IMR-90 (cell line): ENCODE measurements around the gene PRM2. TPM values are rescaled to one million over a fixed set of nuclear protein-coding genes. Genes with fewer than 3 reads are reported as not detected.

Experiments
- ATAC-seq: fragments of 200-7000 bp; cut with Tn5 transposase; 2 replicates; pipeline ENCODE4 v1.9.1; 2020; ENCODE audit warnings: low read depth, mild to moderate bottlenecking, moderate library complexity
- BruUV-seq: library from RNA; stranded (reverse); fragments of 400-500 nt; replicated peaks from 2 replicates; lab custom pipeline; 2021; lab: Mats Ljungman, UMichigan
- CTCF ChIA-PET: fragments of 300-600 bp; formaldehyde crosslinking; extraction: SDS; loops from one replicate; lab custom pipeline; 2021; ENCODE audit warnings: antibody characterized with exemption; lab: Yijun Ruan, JAX
- POLR2A ChIA-PET: fragments of 300-600 bp; sonication (Branson Sonifier 250); formaldehyde crosslinking; loops from one replicate; lab custom pipeline; 2022; ENCODE audit warnings: antibody characterized with exemption; ENCODE audit not compliant: unreplicated experiment; lab: Charles Lee
- DNase-seq: peaks from one replicate; pipeline ENCODE4 v3.0.0; 2013
- H2AFZ ChIP-seq: replicated peaks from 2 replicates; pipeline ENCODE3; 2013; ENCODE audit warnings: low read length, mild to moderate bottlenecking; ENCODE audit not compliant: poor library complexity
- H2AK5ac ChIP-seq: 2 replicates; pipeline ENCODE4 v1.6.1; 2013; ENCODE audit warnings: low read depth, low read length, inconsistent platforms
- H2AK9ac ChIP-seq: replicated peaks from 2 replicates; pipeline ENCODE3; 2013; ENCODE audit warnings: mild to moderate bottlenecking, low read depth, low read length, moderate library complexity; ENCODE audit not compliant: poor library complexity
- H2BK120ac ChIP-seq: 2 replicates; pipeline ENCODE4 v1.6.1; 2013; ENCODE audit warnings: low read depth, low read length, inconsistent platforms
- H2BK15ac ChIP-seq: 3 replicates; pipeline ENCODE4 v1.6.1; 2013; ENCODE audit warnings: low read depth, low read length, inconsistent platforms
- H2BK20ac ChIP-seq: 2 replicates; pipeline ENCODE4 v1.6.1; 2013; ENCODE audit warnings: low read depth, mild to moderate bottlenecking, inconsistent platforms, low read length, moderate library complexity
- H2BK5ac ChIP-seq: 2 replicates; pipeline ENCODE4 v1.6.1; 2013; ENCODE audit warnings: mild to moderate bottlenecking, low read depth, low read length, inconsistent platforms; ENCODE audit not compliant: poor library complexity, severe bottlenecking
- H3K14ac ChIP-seq: replicated peaks from 2 replicates; pipeline ENCODE4 v1.6.1; 2013; ENCODE audit warnings: low read depth, low read length, inconsistent platforms
- H3K18ac ChIP-seq: 2 replicates; pipeline ENCODE4 v1.6.1; 2013; ENCODE audit warnings: low read depth, low read length, control low read depth
- H3K23ac ChIP-seq: 2 replicates; pipeline ENCODE4 v1.6.1; 2013; ENCODE audit warnings: low read depth, low read length, inconsistent platforms
- H3K27ac ChIP-seq: 2 replicates; pipeline ENCODE4 v1.5.1; 2013; ENCODE audit warnings: mild to moderate bottlenecking, control low read depth, low read length; ENCODE audit not compliant: insufficient read depth
- H3K27me3 ChIP-seq: 2 replicates; pipeline ENCODE4 v1.6.1; 2013; ENCODE audit warnings: low read length; ENCODE audit not compliant: control insufficient read depth, insufficient read depth
- H3K36me3 ChIP-seq: 2 replicates; pipeline ENCODE4 v1.6.1; 2013; ENCODE audit warnings: low read length, mixed read lengths; ENCODE audit not compliant: control insufficient read depth, insufficient read depth
- H3K4ac ChIP-seq: 2 replicates; pipeline ENCODE4 v1.6.1; 2013; ENCODE audit warnings: low read depth, low read length, inconsistent platforms
- H3K4me1 ChIP-seq: 2 replicates; pipeline ENCODE4 v1.6.1; 2013; ENCODE audit warnings: low read length, mixed read lengths; ENCODE audit not compliant: control insufficient read depth, insufficient read depth
- H3K4me2 ChIP-seq: 2 replicates; pipeline ENCODE4 v1.6.1; 2013; ENCODE audit warnings: low read depth, mild to moderate bottlenecking, control low read depth, low read length, moderate library complexity
- H3K4me3 ChIP-seq: 2 replicates; pipeline ENCODE4 v1.5.1; 2013; ENCODE audit warnings: low read depth, mild to moderate bottlenecking, control low read depth, low read length, moderate library complexity; ENCODE audit not compliant: insufficient read depth
- H3K56ac ChIP-seq: 2 replicates; pipeline ENCODE4 v1.6.1; 2013; ENCODE audit warnings: low read length, inconsistent platforms; ENCODE audit not compliant: insufficient read depth; ENCODE audit errors: extremely low read depth
- H3K79me1 ChIP-seq, 2 experiments: 2 replicates each; pipeline ENCODE4 v1.6.1; 2013; ENCODE audit warnings: low read length in 2 of 2, inconsistent platforms in 1 of 2, low read depth in 1 of 2
- H3K9ac ChIP-seq: 2 replicates; pipeline ENCODE4 v1.6.1; 2013; ENCODE audit warnings: low read depth, low read length, control low read depth
- H3K9me1 ChIP-seq: 2 replicates; pipeline ENCODE4 v1.6.1; 2013; ENCODE audit warnings: low read length, inconsistent platforms; ENCODE audit not compliant: insufficient read depth
- H3K9me3 ChIP-seq: 2 replicates; pipeline ENCODE4 v1.6.1; 2013; ENCODE audit warnings: low read length; ENCODE audit not compliant: control insufficient read depth, insufficient read depth
- H4K20me1 ChIP-seq: 2 replicates; pipeline ENCODE4 v1.6.1; 2013; ENCODE audit warnings: low read length, inconsistent platforms; ENCODE audit not compliant: insufficient read depth
- H4K5ac ChIP-seq: 2 replicates; pipeline ENCODE4 v1.6.1; 2013; ENCODE audit warnings: mild to moderate bottlenecking, low read depth, low read length, control low read depth
- H4K8ac ChIP-seq, 2 experiments: 2 replicates each; pipeline ENCODE4 v1.6.1; 2013; ENCODE audit warnings: low read depth in 2 of 2, low read length in 2 of 2, control low read depth in 1 of 2, inconsistent platforms in 1 of 2
- H4K91ac ChIP-seq: 2 replicates; pipeline ENCODE4 v1.6.1; 2013; ENCODE audit warnings: low read depth, low read length, inconsistent platforms; ENCODE audit not compliant: insufficient read depth
- BHLHE40 ChIP-seq: fragments of 150-350 bp; IDR thresholded peaks from 2 replicates; pipeline ENCODE4 v1.6.1; 2016; ENCODE audit warnings: mild to moderate bottlenecking, low read depth, low read length
- CEBPB ChIP-seq: IDR thresholded peaks from 2 replicates; pipeline ENCODE4 v1.6.1; 2012; ENCODE audit warnings: low read depth, low read length, improper control_type of control experiment
- CHD1 ChIP-seq: IDR thresholded peaks from 2 replicates; pipeline ENCODE4 v1.6.1; 2012; ENCODE audit warnings: low read depth, low read length, improper control_type of control experiment
- FOS ChIP-seq: fragments of 150-350 bp; IDR thresholded peaks from 2 replicates; pipeline ENCODE4 v1.6.1; 2016; ENCODE audit warnings: low read depth, low read length
- MAFK ChIP-seq: IDR thresholded peaks from 2 replicates; pipeline ENCODE4 v1.6.1; 2012; ENCODE audit warnings: low read depth, low read length, improper control_type of control experiment
- MAZ ChIP-seq: IDR thresholded peaks from 2 replicates; pipeline ENCODE4 v1.6.1; 2012; ENCODE audit warnings: low read depth, mild to moderate bottlenecking, low read length, improper control_type of control experiment, moderate library complexity, borderline replicate concordance
- MXI1 ChIP-seq: IDR thresholded peaks from 2 replicates; pipeline ENCODE4 v1.6.1; 2012; ENCODE audit warnings: low read depth, mild to moderate bottlenecking, low read length, moderate library complexity, borderline replicate concordance
- NFE2L2 ChIP-seq: fragments of 150-350 bp; IDR thresholded peaks from 2 replicates; pipeline ENCODE4 v1.6.1; 2016; ENCODE audit warnings: low read depth, mild to moderate bottlenecking, low read length
- POLR2A ChIP-seq: IDR thresholded peaks from 2 replicates; pipeline ENCODE4 v1.6.1; 2012; ENCODE audit warnings: mild to moderate bottlenecking, low read depth, low read length
- RAD21 ChIP-seq: IDR thresholded peaks from 2 replicates; pipeline ENCODE4 v1.6.1; 2012; ENCODE audit warnings: low read length, improper control_type of control experiment
- RCOR1 ChIP-seq: IDR thresholded peaks from 2 replicates; pipeline ENCODE4 v1.6.1; 2012; ENCODE audit warnings: mild to moderate bottlenecking, low read length, improper control_type of control experiment; ENCODE audit not compliant: insufficient replicate concordance
- RFX5 ChIP-seq: IDR thresholded peaks from 2 replicates; pipeline ENCODE4 v1.8.0; 2012; ENCODE audit warnings: low read depth, mild to moderate bottlenecking, low read length, moderate library complexity
- WGBS, 2 experiments: methylation state at CpG; one replicate each; pipeline versions ENCODE4 v1.1.5 to v1.1.7; 2013; ENCODE audit warnings: missing lambda C conversion rate in 2 of 2; ENCODE audit not compliant: insufficient read length in 1 of 2; ENCODE audit errors: extremely low coverage in 2 of 2; 5-methylcytosine and 5-hydroxymethylcytosine counted together
- dilution Hi-C: fragments of 300-500 bp; cut with HindIII; formaldehyde crosslinking; loops from one replicate; pipeline ENCODE4 v1.14.3; 2018; ENCODE audit warnings: low sequenced_read_pairs; ENCODE audit not compliant: unreplicated experiment
- in situ Hi-C: fragments of 300-500 bp; cut with MboI; formaldehyde crosslinking; loops from 3 replicates; pipeline ENCODE4 v1.14.3; 2019; ENCODE audit warnings: low sequenced_read_pairs, inconsistent platforms, mixed read lengths
- intact Hi-C: fragments of 100-400 bp; cut with micrococcal nuclease; formaldehyde crosslinking; loops from 2 replicates; pipeline ENCODE4 v1.10.0; 2022
- polyA plus RNA-seq, 3 experiments: library from polyadenylated mRNA; depleted of rRNA; stranded (reverse); fragments of >200 nt; gene quantifications; 2 replicates each; pipeline ENCODE4 v1.2.3, GENCODE V29; 2012; ENCODE audit warnings: low replicate concordance in 1 of 3
- total RNA-seq: library from RNA; depleted of rRNA; stranded (reverse); fragments of >200 nt; gene quantifications from 2 replicates; pipeline ENCODE4 v1.2.3, GENCODE V29; 2012

Gene PRM2
- total and polyA plus RNA-seq, 2 of the 4 experiments (the other 2 are of a cell fraction): not detected

GRCh38 chr16:11251525-11252481, 24.5 kb downstream of the PRM2 start:
- Histone ChIP-seq H3K79me1 (peaks cover 14 to 34% of the 10 kb centered on the region in 2 experiments; a peak in 3 of 4 replicates), H2BK5ac (peak overlapping the region; percentile 22), H3K9me3 (no peaks in the 10 kb centered on the region), H3K4ac (peak overlapping the region; percentile 14), H3K4me3 (peak overlapping the region; percentile 87; the same call in 1 of the 2 replicates), H3K27ac (peak overlapping the region; percentile 81; the same call in 1 of the 2 replicates), H4K5ac (peak overlapping the region; percentile 24; the same call in 1 of the 2 replicates), H3K4me2 (peak overlapping the region; percentile 82), H3K27me3 (no peaks in the 10 kb centered on the region), H4K20me1 (peaks cover 52% of the 10 kb centered on the region), H3K9ac (peak overlapping the region; percentile 91; the same call in 1 of the 2 replicates), H3K14ac (peak overlapping the region; percentile 41), H2AK5ac (peak overlapping the region; percentile 52), H2BK120ac (no peak overlapping the region), H2AFZ (peak overlapping the region; percentile 33), H3K23ac (peak overlapping the region; percentile 68; the same call in 1 of the 2 replicates), H4K91ac (peak overlapping the region; percentile 60), H3K4me1 (peaks cover 12% of the 10 kb centered on the region), H2BK20ac (peak overlapping the region; percentile 10; the same call in 1 of the 2 replicates), H3K56ac (no peak overlapping the region), H3K18ac (peak overlapping the region; percentile 24; the same call in 1 of the 2 replicates), H2AK9ac (peak overlapping the region; percentile 12), H3K9me1 (peaks cover 9% of the 10 kb centered on the region; the same call in 1 of the 2 replicates), H4K8ac (peak overlapping the region; percentile 47 to 48; a peak in 2 of 4 replicates), H2BK15ac (no peak overlapping the region), H3K36me3 (peaks cover 31% of the 10 kb centered on the region)
- dilution Hi-C loops: no loop called here
- TF ChIP-seq RCOR1 (no peak), CEBPB (0 out of 2 replicates have a peak, but pooled peaks have one; percentile 22), FOS (0 out of 2 replicates have a peak, but pooled peaks have one; percentile 10), MAFK (no peak), MAZ (peak; percentile 57; the same call in 1 of the 2 replicates), MXI1 (peak; percentile 74; the same call in 1 of the 2 replicates), NFE2L2 (peak; percentile 43; the same call in 1 of the 2 replicates), BHLHE40 (no peak; the same call in 1 of the 2 replicates), RFX5 (no peak), POLR2A (peak; percentile 60), RAD21 (0 out of 2 replicates have a peak, but pooled peaks have one; percentile 9), CHD1 (peak; percentile 80; the same call in 1 of the 2 replicates)
- POLR2A ChIA-PET: interaction anchor here (0.5 to 1.0 kb wide), 2 partner anchors 147 to 320 kb away, joined by 5 to 10 read pairs; no protein-coding TSS in a partner anchor
- in situ Hi-C loops: loop anchor here (5.0 kb wide), 2 partner anchors 150 to 285 kb away; no protein-coding TSS in a partner anchor
- peak; percentile 91 for DNase-seq
- CTCF ChIA-PET: interaction anchor here (1.1 kb wide), 1 partner anchor 34 kb away, joined by 3 read pairs; no protein-coding TSS in a partner anchor
- intact Hi-C loops: loop anchor here (5.0 to 10.0 kb wide), 3 partner anchors 117 to 220 kb away; no protein-coding TSS in a partner anchor
- no TSS peak for BruUV-seq
- 100% methylated on average over 1 of the region's 18 CpGs; no CpG with 5 or more reads in 1 of the 2 experiments for WGBS, 2 experiments
- ATAC-seq: no peak
